Measurements from ENCODE around the gene SLC6A8. TPM values are rescaled to one million over a fixed set of nuclear protein-coding genes. Genes with fewer than 3 reads are reported as not detected.

SLC6A8 gene
- total RNA-seq, 4 donors from 2014 or later: 26.1 to 74.1 (median 45.2) TPM

DNA sequence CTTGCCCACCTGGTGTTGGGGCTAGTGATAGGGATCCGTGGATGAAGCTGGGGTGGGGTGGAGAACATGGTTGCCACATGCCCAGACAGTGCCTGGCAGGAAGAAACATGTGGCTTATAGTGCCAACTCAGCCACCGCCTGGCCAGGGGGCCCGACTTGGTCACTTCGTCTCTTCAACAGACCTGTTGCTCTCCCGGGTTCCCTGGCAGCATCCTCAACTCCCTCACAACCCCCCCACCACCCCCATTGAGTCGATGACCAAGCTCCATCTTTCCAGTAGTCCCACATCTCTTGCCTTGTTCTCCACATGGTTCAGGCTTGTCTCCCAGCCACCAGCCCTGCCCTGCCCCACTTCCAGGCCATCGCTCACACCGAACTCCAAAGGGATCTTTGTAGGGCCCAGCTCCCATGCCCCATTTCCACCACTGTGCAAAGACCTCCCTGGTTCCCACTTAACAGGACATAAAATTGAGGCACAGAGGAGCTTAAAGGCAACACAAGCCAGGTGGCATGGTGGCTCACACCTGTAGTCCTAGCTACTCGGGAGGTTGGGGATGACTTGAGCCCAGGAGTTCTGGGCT, 21.9 kb upstream of the SLC6A8 start:
- Histone ChIP-seq H3K4me3 (no peak overlapping the region), H3K27me3 (peaks cover 7% of the 10 kb centered on the region), H3K36me3 (no peaks in the 10 kb centered on the region), H3K4me1 (peaks cover 3% of the 10 kb centered on the region), H3K9me3 (no peaks in the 10 kb centered on the region), H3K27ac (no peak overlapping the region)
- TF ChIP-seq POLR2A (IDR thresholded peaks at IDR 0.05) (no peak), POLR2AphosphoS5 (IDR thresholded peaks at IDR 0.05) (no peak), EP300 (IDR thresholded peaks at IDR 0.05) (no peak)
- TF ChIP-seq, protein P1, sequence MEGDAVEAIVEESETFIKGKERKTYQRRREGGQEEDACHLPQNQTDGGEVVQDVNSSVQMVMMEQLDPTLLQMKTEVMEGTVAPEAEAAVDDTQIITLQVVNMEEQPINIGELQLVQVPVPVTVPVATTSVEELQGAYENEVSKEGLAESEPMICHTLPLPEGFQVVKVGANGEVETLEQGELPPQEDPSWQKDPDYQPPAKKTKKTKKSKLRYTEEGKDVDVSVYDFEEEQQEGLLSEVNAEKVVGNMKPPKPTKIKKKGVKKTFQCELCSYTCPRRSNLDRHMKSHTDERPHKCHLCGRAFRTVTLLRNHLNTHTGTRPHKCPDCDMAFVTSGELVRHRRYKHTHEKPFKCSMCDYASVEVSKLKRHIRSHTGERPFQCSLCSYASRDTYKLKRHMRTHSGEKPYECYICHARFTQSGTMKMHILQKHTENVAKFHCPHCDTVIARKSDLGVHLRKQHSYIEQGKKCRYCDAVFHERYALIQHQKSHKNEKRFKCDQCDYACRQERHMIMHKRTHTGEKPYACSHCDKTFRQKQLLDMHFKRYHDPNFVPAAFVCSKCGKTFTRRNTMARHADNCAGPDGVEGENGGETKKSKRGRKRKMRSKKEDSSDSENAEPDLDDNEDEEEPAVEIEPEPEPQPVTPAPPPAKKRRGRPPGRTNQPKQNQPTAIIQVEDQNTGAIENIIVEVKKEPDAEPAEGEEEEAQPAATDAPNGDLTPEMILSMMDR (IDR thresholded peaks at IDR 0.05): no peak
- 81% methylated on average over 9 of the region's 9 CpGs for WGBS
- DNase-seq (ENCODE audit: low spot score in 2 of 2): peak in 1 of 2 donors; percentile 54

DNA sequence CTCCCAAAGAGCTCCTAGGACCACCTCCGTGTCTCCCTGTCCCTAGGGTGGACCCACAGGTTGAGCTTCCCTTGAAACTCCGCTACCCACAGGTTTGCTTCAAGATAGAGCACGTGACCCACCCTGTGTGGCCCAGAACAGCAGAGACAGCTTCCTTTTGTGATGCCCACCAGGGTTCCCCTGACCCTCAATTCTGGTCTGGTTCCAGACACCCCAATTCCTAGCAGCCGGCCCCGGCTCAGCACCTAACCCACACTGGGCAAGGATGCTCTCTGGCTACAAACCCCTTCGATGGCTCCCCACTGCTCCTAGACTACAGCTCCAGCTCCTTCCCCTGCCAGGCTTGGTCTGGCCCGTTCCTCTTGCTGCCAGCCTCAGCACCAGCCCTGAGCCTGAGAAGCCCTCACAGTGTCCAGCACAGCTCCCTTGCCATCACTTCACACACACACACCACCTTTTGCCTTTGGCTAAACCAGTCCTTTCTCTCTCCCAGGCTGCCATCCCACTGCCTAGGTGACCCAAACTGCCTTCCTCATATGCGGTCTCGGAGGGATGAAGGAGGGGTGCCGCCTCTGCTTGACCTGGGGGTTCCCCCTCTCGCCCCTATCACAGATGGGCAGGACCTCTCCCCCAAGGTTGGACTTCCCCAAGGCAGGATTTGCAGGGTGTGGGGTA, 20.3 kb upstream of the SLC6A8 start:
- WGBS: 72% methylated on average over 11 of the region's 11 CpGs
- DNase-seq (ENCODE audit: low spot score in 2 of 2): no peak
- Histone ChIP-seq H3K9me3 (no peaks in the 10 kb centered on the region), H3K4me1 (peaks cover 3% of the 10 kb centered on the region), H3K27ac (no peak overlapping the region), H3K4me3 (no peak overlapping the region), H3K36me3 (no peaks in the 10 kb centered on the region), H3K27me3 (peaks cover 12% of the 10 kb centered on the region)
- TF ChIP-seq EP300 (IDR thresholded peaks at IDR 0.05): no peak
- TF ChIP-seq, protein P1 (IDR thresholded peaks at IDR 0.05): no peak
- TF ChIP-seq POLR2A (IDR thresholded peaks at IDR 0.05): no peak
- no peak for TF ChIP-seq POLR2AphosphoS5 (IDR thresholded peaks at IDR 0.05)

DNA sequence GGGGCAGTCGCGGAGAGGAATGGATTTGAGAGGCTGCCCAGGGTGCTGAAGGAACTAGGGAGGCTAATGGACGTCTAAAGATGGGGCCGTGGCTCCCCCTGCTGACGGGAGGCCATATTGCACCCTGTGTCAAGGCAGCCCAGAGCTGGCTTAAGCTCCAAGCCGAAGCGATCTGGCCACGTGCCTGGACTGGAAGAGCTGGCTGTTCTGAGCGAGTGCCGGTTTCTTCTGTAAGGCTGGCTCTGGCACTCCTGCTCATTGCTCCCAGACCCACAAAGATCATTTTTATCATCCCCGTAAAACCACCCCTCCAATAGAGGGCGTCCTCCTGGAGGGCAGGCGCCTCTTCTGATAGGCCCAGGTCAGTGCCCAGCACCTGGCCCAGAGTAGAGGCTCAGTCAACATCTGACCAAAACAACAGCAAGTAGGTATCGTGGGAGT, 19.8 kb upstream of the SLC6A8 start:
- Histone ChIP-seq H3K36me3 (no peaks in the 10 kb centered on the region), H3K4me1 (peaks cover 5% of the 10 kb centered on the region), H3K4me3 (no peak overlapping the region), H3K27ac (no peak overlapping the region), H3K9me3 (no peaks in the 10 kb centered on the region), H3K27me3 (peaks cover 15% of the 10 kb centered on the region)
- no peak for TF ChIP-seq POLR2A (IDR thresholded peaks at IDR 0.05)
- TF ChIP-seq, protein P1 (IDR thresholded peaks at IDR 0.05): peak; percentile 42 to 73
- 39% methylated on average over 14 of the region's 14 CpGs for WGBS
- DNase-seq (ENCODE audit: low spot score in 2 of 2): peak; percentile 85 to 91

DNA sequence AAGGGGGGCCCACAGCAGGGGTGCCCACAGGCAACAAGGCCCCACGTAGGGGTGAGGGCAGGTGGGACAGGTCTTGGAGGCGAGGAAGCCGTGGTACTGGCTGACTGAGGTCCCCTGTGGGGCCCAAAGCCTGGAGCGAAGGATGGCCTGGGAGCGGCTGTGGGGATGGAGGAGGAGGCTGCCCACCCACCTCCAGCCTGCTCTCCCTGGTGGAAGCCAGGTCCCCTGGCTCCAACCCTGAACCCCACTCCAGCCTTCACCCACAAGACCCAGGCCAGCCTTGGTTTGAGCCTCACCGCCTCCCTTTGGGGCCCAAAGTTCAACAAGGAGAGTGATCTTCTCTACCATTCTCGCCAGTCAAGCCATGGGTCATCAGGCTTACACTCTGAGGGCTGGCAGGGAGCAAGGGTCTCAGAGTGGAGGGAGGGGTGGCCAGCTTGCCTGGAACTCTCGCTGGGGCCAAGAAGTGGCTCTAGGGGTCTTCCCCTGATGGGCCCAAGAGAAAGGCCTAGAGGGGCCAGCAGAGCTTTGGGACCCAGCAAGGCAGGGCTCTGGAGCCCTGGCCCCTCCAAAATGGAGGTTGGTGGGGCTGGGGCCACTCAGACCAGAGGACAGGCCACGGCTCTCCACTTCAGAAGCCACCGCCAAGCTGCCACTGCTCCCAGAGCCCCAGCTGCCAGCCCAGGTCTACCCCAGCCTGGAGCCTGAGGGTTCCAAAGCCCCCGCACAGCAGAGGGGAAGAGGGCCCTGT, 19.1 kb upstream of the SLC6A8 start:
- no peak for DNase-seq (ENCODE audit: low spot score in 2 of 2)
- WGBS: 85% methylated on average over 8 of the region's 11 CpGs
- no peak overlapping the region for H3K4me3 ChIP-seq
- no peak overlapping the region for H3K27ac ChIP-seq
- peaks cover 9% of the 10 kb centered on the region for H3K4me1 ChIP-seq
- no peaks in the 10 kb centered on the region for H3K9me3 ChIP-seq
- TF ChIP-seq, protein P1 (IDR thresholded peaks at IDR 0.05): no peak
- TF ChIP-seq EP300 (IDR thresholded peaks at IDR 0.05) (no peak), POLR2AphosphoS5 (IDR thresholded peaks at IDR 0.05) (no peak), POLR2A (IDR thresholded peaks at IDR 0.05) (no peak)
- H3K27me3 ChIP-seq: peaks cover 20% of the 10 kb centered on the region
- H3K36me3 ChIP-seq: no peaks in the 10 kb centered on the region
